Measurements from ENCODE around the gene PKHD1.

PKHD1 gene

DNA sequence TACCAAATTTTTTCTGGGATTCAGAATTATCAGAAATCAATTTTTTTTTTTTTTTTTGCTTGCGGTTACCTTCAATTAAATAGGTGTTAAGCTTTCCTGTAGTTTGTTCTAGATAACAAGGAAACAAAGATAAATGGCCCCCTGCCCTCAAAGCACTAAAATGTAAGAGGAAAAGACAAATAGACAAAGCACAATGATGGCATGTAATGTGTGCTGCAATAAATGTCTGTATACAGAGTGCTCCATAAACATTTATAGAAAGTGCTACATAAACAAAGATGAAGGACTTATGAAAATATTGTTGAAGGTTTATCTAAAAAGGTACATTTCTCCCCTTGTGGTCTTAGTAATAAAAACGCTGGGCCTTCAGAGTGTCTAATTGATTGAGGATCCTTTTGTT, 384.6 kb downstream of the PKHD1 start:
- no peak for DNase-seq (ENCODE audit: low spot score)

DNA sequence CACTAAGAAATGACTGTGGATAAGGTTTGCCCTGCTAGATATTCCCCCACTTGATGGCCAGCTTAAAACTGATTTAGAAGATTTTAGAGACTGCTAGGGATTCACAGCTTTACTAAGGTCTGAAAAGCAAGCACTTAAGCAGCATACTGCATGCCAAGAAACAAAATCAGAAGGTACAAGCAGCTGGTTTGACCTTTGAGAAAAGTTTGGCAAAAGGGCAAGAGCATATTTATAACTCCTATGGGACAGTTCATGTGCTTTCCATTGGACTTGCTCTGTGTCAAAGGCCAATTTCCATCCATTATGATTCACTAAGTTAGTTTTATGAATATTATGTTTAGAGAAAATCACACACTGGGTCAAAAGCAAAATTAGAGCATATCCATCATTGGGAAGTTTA, 402.8 kb downstream of the PKHD1 start:
- DNase-seq (ENCODE audit: low spot score), result no peak

DNA sequence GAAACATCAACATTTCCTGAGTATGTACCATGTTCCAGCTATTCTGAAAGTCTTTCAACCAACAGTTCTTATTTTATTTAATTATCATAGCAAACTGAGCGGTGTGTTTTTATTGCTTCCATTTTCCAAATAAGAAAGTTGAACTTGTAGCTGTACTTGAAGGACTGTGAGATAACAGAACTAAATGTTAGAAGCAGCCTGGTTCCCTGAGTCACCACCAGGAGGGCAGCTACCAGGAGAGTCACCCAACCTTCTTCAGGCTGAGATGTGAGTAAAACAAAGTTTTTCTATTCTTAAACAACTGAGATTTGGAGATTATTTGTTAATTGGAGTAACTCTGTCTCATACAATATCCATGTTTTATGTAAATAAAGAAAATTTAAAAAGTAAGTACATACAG, 403.4 kb downstream of the PKHD1 start:
- DNase-seq (ENCODE audit: low spot score), result no peak

DNA sequence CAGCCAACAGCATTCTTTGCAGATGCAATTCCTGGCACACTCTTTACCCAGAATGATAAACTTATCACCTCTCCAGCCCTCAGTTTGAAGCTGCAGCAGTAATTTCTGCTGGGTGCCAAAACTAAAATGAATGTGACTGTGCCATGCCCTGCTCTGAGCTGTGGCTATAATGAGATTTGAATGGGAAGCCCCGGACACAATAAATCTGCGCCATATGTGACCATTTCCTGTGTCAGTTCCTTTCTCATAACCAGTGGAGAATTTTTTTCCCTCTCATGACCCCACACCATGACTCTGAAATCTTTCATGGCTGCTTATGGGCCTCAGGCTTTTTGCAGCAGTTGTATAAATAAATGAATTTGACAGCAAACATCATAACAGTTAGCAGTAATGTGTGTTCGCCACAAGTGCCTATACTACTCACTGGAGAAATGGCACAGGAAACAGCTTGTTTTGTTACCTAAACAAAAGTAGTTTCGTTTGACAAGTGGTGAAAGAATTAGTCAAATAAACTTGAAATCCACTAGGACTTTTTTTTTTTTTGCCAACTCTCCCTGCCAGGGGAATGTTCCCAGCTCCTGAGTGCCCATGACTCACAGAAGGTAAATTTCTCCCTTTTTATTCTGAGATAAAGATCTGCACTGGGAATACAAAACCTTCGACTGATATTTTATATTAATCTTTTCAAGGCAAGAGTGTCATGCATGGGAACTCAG, 408.4 kb downstream of the PKHD1 start:
- no peak for DNase-seq (ENCODE audit: low spot score)

DNA sequence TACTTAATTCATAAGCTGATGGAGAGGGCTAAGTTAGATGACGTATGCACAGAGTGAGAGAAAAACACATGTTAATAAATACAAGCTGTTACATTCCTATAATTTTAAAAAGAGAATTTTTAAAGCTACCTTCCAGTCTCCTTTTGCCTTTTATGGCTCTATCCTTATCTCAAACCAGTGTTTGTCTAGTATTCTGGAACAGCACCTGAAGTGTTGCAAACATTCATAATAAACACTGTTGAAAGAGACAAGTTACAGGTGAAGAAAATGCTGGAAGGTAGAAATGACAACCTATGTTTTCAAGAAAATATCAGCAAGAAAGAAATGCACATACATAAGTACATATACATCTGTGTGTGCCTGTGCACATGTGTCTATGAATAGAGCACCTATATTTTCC, 409.1 kb downstream of the PKHD1 start:
- DNase-seq (ENCODE audit: low spot score), result no peak

DNA sequence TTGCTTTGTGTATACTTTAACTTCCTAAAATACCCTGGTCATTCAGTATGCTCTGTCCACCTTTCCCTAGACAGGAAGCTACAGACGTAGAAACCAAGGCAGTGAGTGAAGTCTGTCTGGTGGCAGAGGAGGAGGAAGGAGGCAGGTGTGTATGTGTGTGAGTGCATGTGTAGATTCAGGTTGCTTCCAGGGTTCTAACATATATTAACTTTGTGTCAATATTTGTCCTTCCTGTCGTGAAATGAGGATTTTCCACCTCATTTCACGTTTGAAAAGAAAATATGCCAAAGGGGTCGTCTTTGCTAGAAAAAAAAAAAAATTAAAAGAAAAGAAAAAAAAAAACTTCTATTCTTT, 411.5 kb downstream of the PKHD1 start:
- no peak for DNase-seq (ENCODE audit: low spot score)

DNA sequence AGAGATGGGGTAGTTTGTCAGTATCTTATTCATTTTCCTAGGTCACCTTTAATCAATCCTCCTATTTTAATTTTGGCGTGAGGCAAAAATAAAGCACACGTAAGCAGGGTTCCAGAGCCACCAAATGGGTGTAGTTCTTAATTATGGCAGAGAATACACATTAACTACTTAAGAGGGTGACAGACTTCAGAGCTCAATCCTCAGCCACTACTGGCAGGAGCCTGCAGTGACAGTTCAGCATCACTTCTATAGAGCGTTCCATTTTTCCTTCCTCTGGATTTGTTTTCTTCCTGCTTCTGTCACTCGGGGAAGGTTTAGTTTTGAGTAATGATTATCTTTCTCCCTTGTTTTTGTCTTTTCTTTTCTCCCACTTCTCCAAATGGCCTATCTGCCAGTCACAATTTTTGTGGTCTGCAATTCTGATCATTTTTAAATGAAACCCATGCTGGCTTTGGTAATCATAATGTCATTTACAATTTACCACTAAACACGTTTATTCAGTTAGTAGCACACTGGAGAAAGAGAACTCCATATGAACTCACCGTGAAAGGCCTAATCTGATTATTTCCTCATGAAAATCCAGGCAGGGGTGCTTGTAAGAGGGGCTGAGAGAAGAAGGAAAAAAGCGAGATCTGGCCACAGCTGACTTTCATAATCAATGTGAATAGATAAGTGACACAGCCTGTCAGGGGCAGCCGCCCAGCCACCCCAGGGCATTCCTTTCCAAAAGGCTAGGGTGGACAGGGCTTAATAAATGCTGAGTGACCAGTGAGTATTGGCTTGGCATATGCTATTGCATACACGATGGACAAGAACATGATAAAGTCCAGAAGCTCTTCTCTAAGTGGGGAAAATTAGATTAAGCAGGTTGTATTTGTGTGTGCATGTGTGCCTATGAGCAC, 412.1 kb downstream of the PKHD1 start:
- no peak for DNase-seq (ENCODE audit: low spot score)

DNA sequence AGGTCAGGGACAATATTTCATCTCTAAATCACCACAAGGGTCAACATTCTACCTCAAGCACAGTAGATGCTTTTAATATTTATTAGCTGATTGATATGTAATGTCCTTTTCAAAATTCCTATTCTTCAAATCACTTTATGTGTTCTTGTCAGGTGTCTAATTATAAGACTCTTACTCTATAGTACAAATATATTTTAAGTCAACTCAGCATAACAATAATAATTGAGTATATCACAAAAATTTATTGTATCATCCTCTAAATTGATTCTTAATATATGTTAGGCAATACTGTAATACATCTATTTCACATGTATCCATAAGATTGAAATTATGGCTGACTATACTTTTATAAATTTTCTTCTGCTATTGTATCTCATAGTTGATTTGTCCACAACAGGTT, 423.9 kb downstream of the PKHD1 start:
- no peak for DNase-seq (ENCODE audit: low spot score)

DNA sequence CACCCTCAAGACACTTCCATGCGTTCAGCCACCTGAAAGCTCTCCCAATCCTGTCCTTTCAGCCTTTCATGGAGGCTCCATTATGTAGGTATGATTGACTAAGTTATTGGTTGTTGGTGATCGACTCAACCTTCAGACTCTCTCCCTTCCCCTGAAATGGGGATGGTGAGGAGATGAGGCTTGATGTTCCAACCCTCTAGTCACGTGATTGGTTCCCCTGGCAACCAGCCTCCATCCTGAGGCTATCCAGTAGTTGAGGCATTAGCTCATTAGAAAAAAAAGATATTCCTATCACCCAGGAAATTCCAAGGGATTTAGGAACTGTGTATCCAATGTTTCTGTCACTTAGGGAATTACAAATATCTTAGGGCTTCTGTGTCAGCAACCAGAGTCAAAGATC, 426.6 kb downstream of the PKHD1 start:
- no peak for DNase-seq (ENCODE audit: low spot score)

DNA sequence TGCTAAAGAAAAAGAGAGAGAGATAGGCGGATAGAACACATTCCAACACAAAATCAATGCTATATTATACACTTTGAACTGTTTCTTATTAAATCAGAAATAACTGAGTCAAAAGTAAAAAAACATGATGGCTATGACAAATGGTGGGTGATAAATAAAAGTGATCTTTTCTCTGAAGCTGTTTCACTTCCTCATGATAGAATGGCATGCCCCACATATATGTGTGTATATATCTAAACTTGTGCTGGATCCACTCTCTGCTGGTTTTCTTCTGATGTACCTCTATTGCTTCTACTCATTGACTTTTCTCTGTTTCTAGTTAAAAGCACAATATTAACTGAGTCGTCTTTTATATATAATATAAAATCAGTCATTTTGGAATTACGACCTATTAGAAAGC, 429.9 kb downstream of the PKHD1 start:
- no peak for DNase-seq (ENCODE audit: low spot score)

DNA sequence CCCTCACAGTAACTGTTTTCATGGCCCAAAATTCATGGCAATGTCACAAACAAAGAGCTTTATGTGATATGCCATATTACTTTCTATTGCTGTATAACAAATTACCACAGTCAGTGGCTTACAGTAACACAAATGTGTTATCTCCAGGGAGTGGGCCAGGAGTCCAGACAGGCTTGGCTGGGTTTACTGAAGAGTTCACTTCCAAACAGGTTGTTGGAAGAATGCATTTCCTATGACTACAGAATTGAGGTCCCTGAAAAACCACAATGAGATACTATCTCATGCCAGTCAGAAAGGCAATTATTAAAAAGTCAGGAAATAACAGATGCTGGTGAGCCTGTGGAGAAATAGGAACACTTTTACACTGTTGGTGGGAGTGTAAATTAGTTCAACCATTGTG, 431.9 kb downstream of the PKHD1 start:
- no peak for DNase-seq (ENCODE audit: low spot score)

DNA sequence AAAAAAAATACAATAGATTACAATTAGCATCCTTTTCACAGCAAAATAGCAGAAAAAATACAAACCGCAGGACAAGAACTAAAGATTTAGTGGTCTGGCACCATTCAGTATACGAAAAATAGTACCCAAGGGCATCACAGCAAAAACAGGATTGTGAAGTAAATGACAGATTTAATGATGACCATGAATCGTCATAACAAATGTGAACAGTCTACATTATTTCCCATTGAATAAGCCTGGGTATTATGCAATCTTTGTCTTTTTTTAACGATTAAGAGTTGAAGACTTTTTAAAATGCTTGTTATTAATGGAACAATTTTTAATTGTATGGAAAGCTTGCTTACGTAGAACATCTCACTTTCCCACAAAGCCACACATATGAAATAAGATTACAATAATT, 432.8 kb downstream of the PKHD1 start:
- DNase-seq (ENCODE audit: low spot score), result no peak

DNA sequence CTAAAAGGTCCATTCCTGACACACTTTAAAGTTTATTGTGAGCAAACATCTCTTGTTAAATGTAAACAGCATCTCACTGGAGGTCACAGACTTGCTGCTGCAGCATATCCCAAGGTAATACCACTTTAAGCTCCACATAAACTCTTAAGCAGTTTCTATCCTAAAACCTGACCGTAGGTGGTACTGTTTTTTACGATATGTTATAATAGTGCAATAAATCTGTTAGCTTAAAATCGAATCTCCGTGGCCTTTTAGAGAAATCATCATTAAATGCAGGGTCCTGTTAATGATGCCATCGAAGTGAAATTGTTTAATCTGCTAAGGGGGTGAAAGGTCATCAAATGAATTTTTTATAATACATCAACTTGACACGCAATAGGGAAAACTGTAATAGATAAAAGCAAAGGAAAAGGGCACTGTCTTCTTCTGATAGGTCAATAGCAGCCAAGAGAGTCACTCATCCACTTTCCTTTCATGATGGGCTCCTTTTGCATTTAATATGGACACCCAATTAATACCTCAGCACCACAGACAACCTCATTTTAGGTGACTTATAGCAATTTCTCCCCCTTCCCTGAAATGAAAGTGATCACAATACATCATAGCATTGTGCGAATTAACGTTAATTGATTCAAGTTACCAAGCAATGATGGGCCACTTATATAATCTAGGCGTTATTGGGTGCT, 436.1 kb downstream of the PKHD1 start:
- no peak for DNase-seq (ENCODE audit: low spot score)

DNA sequence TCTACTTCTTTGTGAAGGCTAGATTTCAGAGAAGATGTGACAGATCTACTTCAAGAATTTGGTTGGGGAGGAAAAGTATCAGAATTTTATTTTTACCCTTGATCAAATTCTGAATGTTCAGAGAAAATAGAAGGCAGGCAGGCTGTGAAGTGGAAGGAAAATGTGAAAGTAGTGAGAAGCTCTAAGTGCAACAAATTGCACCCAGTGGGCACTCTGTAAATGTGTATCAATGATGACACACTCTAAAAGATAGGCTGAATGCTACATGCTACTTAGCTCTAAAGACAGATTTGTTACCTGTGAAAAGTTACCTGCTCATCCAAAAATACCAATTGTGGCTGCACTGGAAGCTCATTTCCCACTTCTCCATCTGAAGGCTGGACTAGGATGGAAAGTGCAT, 438.6 kb downstream of the PKHD1 start:
- no peak for DNase-seq (ENCODE audit: low spot score)

DNA sequence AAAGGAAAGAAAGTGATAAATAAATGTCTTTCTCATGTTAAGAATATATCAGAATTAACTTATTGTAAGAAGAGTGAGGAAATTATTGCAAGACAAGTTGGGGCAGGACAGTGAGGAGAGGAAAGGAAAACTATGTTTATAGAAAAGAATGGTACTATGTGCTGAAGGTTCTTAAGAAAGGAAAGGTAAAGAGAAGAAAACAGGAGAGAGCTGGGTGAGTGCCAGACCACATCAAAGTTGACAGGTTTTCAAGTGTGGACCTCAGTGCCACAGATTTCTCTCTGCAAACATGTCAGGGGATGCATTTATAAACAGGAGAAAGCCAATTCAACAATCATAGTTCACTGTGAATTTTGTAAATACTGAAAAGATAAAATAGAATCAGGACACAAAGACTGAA, 439.2 kb downstream of the PKHD1 start:
- no peak for DNase-seq (ENCODE audit: low spot score)

DNA sequence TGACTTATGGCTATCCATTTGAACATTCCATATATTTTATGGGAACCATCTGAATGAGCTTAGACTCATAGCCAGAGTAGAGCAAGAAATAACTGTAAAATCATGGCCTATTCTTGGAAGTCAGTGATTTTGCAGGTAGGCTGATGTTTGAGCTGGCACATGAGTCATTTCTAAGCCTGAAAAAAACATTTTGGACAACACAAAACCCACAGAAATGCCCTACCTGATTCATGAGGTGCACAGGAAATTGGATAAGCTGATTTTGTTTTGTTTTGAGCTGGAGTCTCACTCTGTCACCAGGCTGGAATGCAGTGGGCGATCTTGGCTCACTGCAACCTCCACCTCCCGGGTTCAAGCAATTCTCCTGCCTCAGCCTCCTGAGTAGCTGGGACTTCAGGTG, 443.0 kb downstream of the PKHD1 start:
- no peak for DNase-seq (ENCODE audit: low spot score)

DNA sequence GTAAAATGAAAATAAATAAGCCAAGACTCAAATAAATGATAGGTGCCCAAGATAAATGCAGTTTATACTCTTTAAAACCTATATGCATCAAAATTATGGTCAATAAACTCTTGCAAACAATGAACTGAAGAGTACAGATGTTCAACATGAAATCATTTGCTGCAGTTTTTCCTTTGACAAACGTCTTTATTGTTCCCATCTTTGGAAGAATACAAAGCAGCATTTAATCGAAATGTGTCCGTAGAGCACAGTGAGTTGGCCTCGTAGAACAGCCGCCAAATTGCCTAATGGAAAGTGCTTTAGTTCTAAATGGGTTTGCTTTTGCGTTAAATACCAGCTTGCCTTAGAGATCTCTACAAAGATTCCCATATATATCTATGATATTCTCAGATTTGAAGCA, 447.4 kb downstream of the PKHD1 start:
- DNase-seq (ENCODE audit: low spot score), result no peak

DNA sequence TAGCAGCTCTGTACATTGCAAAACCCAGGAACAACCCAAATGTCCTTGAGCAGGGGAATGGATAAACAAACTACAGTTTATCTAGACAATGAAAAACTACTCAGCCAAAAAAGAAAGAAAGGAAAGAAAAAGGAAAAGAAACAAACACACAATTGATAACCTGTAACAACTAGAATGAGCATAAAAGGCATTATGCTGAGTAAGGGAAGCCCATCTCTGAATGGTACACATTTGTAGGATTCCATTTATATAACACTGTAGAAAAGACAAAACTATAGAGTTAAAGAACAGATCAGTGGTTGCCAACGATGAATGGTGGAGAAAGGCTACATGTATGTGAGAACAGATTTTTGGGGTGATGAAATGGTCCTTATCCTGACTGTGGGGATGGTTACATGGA, 454.0 kb downstream of the PKHD1 start:
- DNase-seq (ENCODE audit: low spot score), result no peak

DNA sequence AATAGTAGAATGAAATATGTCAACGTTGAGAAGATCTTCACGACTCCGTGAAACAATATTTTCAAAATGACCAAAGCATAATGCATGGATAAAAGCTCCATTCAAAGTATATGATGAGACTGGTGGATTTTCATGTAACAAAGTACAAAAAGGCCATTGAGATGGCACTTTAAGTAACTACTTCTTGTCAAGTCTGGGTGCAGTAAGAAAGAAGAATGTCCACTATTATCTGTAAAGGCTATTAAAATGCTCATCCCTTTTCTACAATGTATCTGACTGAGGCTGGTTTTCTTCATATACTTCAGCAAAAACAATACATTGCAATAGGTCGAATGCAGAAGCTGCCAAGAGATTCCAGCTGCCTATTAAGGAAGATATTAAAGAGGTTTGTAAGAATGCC, 457.4 kb downstream of the PKHD1 start:
- DNase-seq (ENCODE audit: low spot score), result no peak

DNA sequence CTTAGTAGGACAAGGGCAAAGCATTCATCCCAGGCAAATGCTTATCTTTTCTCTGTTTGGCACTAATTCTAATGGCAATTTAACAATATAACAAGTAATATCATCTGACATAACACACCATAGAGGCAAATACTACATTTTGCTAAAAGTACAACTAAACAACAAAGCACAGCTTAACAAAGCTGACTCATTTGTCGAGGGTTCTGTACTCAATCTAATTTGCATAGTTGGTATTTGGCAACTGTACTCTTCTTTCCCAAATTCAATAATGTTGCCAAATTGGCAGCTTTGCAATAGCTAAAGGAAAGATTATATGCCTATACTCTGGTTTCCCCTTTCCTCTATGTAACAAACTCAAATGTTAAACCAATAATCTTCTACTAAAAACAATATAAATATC, 461.0 kb downstream of the PKHD1 start:
- no peak for DNase-seq (ENCODE audit: low spot score)

DNA sequence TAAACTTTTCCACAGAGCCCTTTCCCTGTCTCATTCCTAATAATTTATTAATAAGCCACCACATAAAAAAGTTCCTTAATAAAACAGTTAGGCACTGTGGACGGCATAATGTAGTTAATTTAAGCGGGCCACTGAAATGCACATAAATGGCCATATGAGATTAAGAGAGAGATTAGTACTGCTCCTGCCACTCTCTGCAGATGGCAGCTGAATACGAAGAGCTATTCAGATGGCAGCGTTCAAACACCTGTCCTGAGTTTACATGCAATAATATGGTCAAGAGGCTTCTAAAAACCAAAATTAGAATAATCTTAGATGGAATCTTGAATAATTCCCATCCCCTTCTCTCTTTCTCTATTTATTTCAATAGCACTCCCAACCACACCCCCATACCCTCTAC, 461.8 kb downstream of the PKHD1 start:
- DNase-seq (ENCODE audit: low spot score), result no peak

DNA sequence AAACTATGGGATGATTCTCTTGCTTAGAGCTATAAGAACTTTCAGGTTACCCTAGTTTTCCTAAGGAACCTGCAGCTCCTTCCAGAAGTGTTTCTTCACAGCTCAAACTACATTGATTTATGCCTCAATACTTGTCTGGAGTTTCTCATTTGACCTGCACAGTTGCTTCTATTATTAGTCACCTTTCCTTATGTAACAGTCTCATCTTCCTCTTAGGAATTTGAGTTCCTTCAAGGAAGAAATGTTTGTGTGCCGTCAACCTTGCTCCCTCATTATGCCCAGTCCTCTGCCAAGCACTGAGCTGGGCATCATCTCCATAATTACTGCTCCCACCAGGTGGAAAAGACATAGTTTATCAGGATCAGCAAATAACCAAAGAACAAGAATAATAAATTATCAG, 466.4 kb downstream of the PKHD1 start:
- no peak for DNase-seq (ENCODE audit: low spot score)
